Liver (tissue), 9 donors: Measurements from ENCODE around the gene POGK. TPM values are rescaled to one million over a fixed set of nuclear protein-coding genes. Genes with fewer than 3 reads are reported as not detected.

Source experiments
- DNase-seq: peaks from one replicate; pipeline ENCODE4 v3.0.0-alpha.2; 2017; ENCODE audit warnings: low spot score
- H3K27ac ChIP-seq, 2 donors: one replicate each; pipeline ENCODE4 v1.7.0; 2013; ENCODE audit warnings: inconsistent platforms in 2 of 2, low read length in 2 of 2, control low read depth in 1 of 2, low read depth in 1 of 2, mild to moderate bottlenecking in 1 of 2
- H3K27me3 ChIP-seq, 4 donors: one replicate each; pipeline versions ENCODE4 v1.6.1 to v1.7.0; 2013; ENCODE audit warnings: low read length in 3 of 4, inconsistent platforms in 1 of 4, mild to moderate bottlenecking in 1 of 4, moderate library complexity in 1 of 4; ENCODE audit not compliant: control insufficient read depth in 4 of 4, insufficient read depth in 4 of 4
- H3K36me3 ChIP-seq, 4 donors: one replicate each; pipeline versions ENCODE4 v1.6.1 to v1.7.0; 2013; ENCODE audit warnings: low read length in 3 of 4, mild to moderate bottlenecking in 3 of 4, low read depth in 1 of 4, moderate library complexity in 1 of 4; ENCODE audit not compliant: control insufficient read depth in 4 of 4, insufficient read depth in 3 of 4
- H3K4me1 ChIP-seq, 4 donors: one replicate each; pipeline versions ENCODE4 v1.6.1 to v1.7.0; 2013; ENCODE audit warnings: low read length in 3 of 4, mild to moderate bottlenecking in 3 of 4, moderate library complexity in 1 of 4; ENCODE audit not compliant: control insufficient read depth in 4 of 4, insufficient read depth in 4 of 4
- H3K4me3 ChIP-seq, 3 donors: one replicate each; pipeline versions ENCODE4 v1.6.1 to v1.7.0; 2013; ENCODE audit warnings: low read length in 3 of 3, control low read depth in 1 of 3, low read depth in 1 of 3, mild to moderate bottlenecking in 1 of 3
- H3K9ac ChIP-seq, 2 donors: one replicate each; pipeline ENCODE4 v1.7.0; 2013; ENCODE audit warnings: low read length in 2 of 2, mild to moderate bottlenecking in 2 of 2, moderate library complexity in 2 of 2, control low read depth in 1 of 2, low read depth in 1 of 2
- H3K9me3 ChIP-seq, 4 donors: one replicate each; pipeline versions ENCODE4 v1.6.1 to v1.7.0; 2013; ENCODE audit warnings: low read length in 3 of 4; ENCODE audit not compliant: control insufficient read depth in 4 of 4
- ATF3 ChIP-seq: IDR thresholded peaks from 2 replicates; pipeline ENCODE4 v1.6.1; 2016; ENCODE audit warnings: antibody characterized with exemption
- CTCF ChIP-seq: fragments of 150-350 bp; IDR thresholded peaks from 2 replicates; pipeline ENCODE4 v1.5.1; 2017; ENCODE audit warnings: improper control_type of control experiment, low read depth, low read length; ENCODE audit not compliant: missing input control
- EGR1 ChIP-seq, 2 donors: IDR thresholded peaks; 2 replicates each; pipeline ENCODE4 v1.6.1; 2016 to 2018; ENCODE audit warnings: antibody characterized with exemption in 2 of 2, low read depth in 2 of 2
- FOXA1 ChIP-seq: IDR thresholded peaks from 2 replicates; pipeline ENCODE4 v1.6.1; 2016; ENCODE audit warnings: antibody characterized with exemption
- FOXA2 ChIP-seq: IDR thresholded peaks from 2 replicates; pipeline ENCODE4 v1.6.1; 2016; ENCODE audit warnings: antibody characterized with exemption
- GABPA ChIP-seq, 2 donors: IDR thresholded peaks in 1 of 2; conservative IDR thresholded peaks in 1 of 2; 2 replicates each; pipeline ENCODE4 v1.6.1; 2016; ENCODE audit warnings: antibody characterized with exemption in 2 of 2, mild to moderate bottlenecking in 1 of 2, moderate library complexity in 1 of 2
- HNF4A ChIP-seq, 2 donors: conservative IDR thresholded peaks; 2 replicates each; pipeline ENCODE4 v1.6.1; 2016; ENCODE audit warnings: antibody characterized with exemption in 2 of 2, mild to moderate bottlenecking in 2 of 2
- HNF4G ChIP-seq: IDR thresholded peaks from 2 replicates; pipeline ENCODE4 v1.6.1; 2016; ENCODE audit warnings: antibody characterized with exemption
- JUND ChIP-seq, 2 donors: IDR thresholded peaks; 2 replicates each; pipeline ENCODE4 v1.6.1; 2016; ENCODE audit warnings: antibody characterized with exemption in 2 of 2
- MAX ChIP-seq: IDR thresholded peaks from 2 replicates; pipeline ENCODE4 v1.6.1; 2016; ENCODE audit warnings: antibody characterized with exemption
- NR2F2 ChIP-seq: IDR thresholded peaks from 2 replicates; pipeline ENCODE4 v1.6.1; 2016; ENCODE audit warnings: antibody characterized with exemption
- RAD21 ChIP-seq, 2 donors: IDR thresholded peaks; 2 replicates each; pipeline ENCODE4 v1.6.1; 2016; ENCODE audit warnings: antibody characterized with exemption in 2 of 2, mild to moderate bottlenecking in 2 of 2
- REST ChIP-seq: IDR thresholded peaks from 2 replicates; pipeline ENCODE4 v1.6.1; 2016; ENCODE audit warnings: antibody characterized with exemption, mild to moderate bottlenecking
- RXRA ChIP-seq, 2 donors: IDR thresholded peaks; 2 replicates each; pipeline ENCODE4 v1.6.1; 2017 to 2018; ENCODE audit warnings: antibody characterized with exemption in 2 of 2, mild to moderate bottlenecking in 1 of 2
- SP1 ChIP-seq: IDR thresholded peaks from 2 replicates; pipeline ENCODE4 v1.6.1; 2018; ENCODE audit warnings: antibody characterized with exemption, mild to moderate bottlenecking
- TAF1 ChIP-seq: conservative IDR thresholded peaks from 2 replicates; pipeline ENCODE4 v1.6.1; 2016; ENCODE audit warnings: antibody characterized with exemption, mild to moderate bottlenecking
- YY1 ChIP-seq: IDR thresholded peaks from 2 replicates; pipeline ENCODE4 v1.6.1; 2016; ENCODE audit warnings: antibody characterized with exemption, mild to moderate bottlenecking
- ZBTB33 ChIP-seq: IDR thresholded peaks from 2 replicates; pipeline ENCODE4 v1.6.1; 2016; ENCODE audit warnings: antibody characterized with exemption
- WGBS: extraction: QIAGEN DNeasy Blood & Tissue Kit; methylation state at CpG from one replicate; pipeline ENCODE4 v1.1.7; 2013; 5-methylcytosine and 5-hydroxymethylcytosine counted together
- polyA plus RNA-seq, 2 donors: library from polyadenylated mRNA; stranded (reverse) in 1 of 2; unstranded in 1 of 2; fragments of 200-250 nt in 1 of 2; fragments of >200 nt in 1 of 2; fragmentation: Nextera tagmentation in 1 of 2; extraction: Ambion mirVana in 1 of 2; gene quantifications; one replicate each; pipeline versions ENCODE4 v1.2.1 to v1.2.3, GENCODE V29; 2013 to 2015
- total RNA-seq, 2 donors: library from RNA; depleted of rRNA; stranded (reverse); fragments of >200 nt; gene quantifications; one replicate each; pipeline ENCODE4 v1.2.3, GENCODE V29; 2014
- donor health status: healthy.
- donor health status: healthy.
- donor health status: healthy.
- donor health status: healthy.
- donor health status: healthy.

The POGK gene
- total and polyA plus RNA-seq, 4 donors: 4.2 to 14.1 (median 6.7) TPM

- Histone ChIP-seq H3K4me1 (peaks cover 10 to 69% (median 41%) of the 10 kb centered on the region in 4 donors), H3K36me3 (no peaks in the 10 kb centered on the region), H3K9me3 (no peaks in the 10 kb centered on the region), H3K4me3 (peak overlapping the region in 2 of 3 donors; percentile 72 to 94), H3K27me3 (no peaks in the 10 kb centered on the region), H3K27ac (peak overlapping the region; percentile 48 to 98), H3K9ac (peak overlapping the region; percentile 75 to 84)
- peak; percentile 85 to 96 for TF ChIP-seq RXRA (IDR thresholded peaks at IDR 0.05)
- no peak for TF ChIP-seq ZBTB33
- peak; percentile 75 for TF ChIP-seq TAF1
- no peak for TF ChIP-seq FOXA1
- TF ChIP-seq REST: no peak
- TF ChIP-seq FOXA2: no peak
- TF ChIP-seq MAX: no peak
- TF ChIP-seq GABPA (IDR thresholded peaks at IDR 0.05 in 1 of 2, conservative IDR thresholded peaks at IDR 0.05 in 1 of 2): no peak
- TF ChIP-seq JUND (IDR thresholded peaks at IDR 0.05): peak; percentile 33 to 41
- TF ChIP-seq HNF4A (conservative IDR thresholded peaks at IDR 0.05): peak; percentile 96 to 98
- no peak for TF ChIP-seq YY1
- peak; percentile 33 for TF ChIP-seq ATF3
- TF ChIP-seq NR2F2: peak; percentile 68
- peak; percentile 94 for TF ChIP-seq SP1
- peak; percentile 10 to 25 for TF ChIP-seq RAD21 (IDR thresholded peaks at IDR 0.05)
- no peak for TF ChIP-seq EGR1 (IDR thresholded peaks at IDR 0.05; ENCODE audit: low read depth in 2 of 2)
- TF ChIP-seq HNF4G: peak; percentile 95
- TF ChIP-seq CTCF: no peak
- peak; percentile 39 for DNase-seq
- 54% methylated on average over 8 of the region's 8 CpGs for WGBS
These were observed 35.2 kb downstream of the POGK start for GRCh38 chr1:166874464-166874863.
